Erythroblast (primary cell): ENCODE results near the gene SLC22A23.

Experiments
- GATA1 ChIP-seq: IDR thresholded peaks from 2 replicates; pipeline ENCODE4 v1.6.1; 2011; ENCODE audit warnings: low read depth, mild to moderate bottlenecking, control low read depth, low read length, moderate library complexity
- POLR2A ChIP-seq: IDR thresholded peaks from 2 replicates; pipeline ENCODE4 v1.6.1; 2011; ENCODE audit warnings: mild to moderate bottlenecking, low read length

GRCh38 chr6:3244003-3244831 lies 212.6 kb downstream of the SLC22A23 start:
- TF ChIP-seq POLR2A (no peak), GATA1 (no peak)
